ENCODE measurements around the gene DDX43.

DNA sequence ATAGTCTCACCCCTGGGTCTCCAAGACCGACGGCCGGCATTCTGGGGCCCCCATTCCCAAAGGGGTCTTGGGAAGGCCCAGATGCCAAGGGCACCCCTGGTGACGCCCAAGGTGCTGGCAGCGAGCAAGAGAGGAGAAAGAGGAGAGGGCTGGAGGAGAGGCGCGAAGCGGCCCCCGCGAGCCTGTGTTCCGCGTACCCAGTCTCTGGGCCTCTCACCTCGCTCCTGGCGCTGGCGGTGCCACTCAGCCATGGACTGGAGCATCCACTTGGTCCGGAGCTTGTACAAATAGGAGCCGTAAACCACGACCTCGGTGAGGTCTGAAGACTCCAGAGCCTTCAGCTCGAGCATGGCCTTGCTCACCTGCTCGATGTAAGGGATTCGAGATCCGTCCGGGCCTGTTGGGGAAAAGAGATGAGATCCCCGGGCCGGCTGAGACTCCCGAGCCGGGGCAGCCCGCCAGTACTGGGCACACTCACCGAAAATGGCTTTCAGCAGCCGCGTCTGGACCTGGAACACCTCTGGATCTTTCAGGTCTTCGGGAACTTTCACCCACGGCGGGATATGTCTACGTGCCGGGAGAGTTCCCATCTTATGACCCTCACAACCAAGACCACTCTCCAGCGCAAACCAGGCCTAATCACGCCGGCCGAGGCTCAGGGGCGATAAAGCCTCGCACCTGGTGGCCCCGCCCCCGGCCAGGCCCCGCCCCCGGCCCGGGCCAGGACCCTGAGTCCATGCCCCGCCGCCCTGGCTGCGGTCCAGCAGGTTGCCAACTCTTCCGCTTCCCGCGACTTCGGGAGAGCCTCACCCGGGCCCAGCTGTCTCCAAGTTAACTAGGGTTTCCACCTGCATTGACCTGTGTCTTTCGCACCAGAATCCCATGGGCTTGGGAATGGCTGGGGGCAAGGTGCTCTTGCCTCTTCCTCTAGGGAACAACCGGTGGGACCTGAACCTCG lies 40.7 kb upstream of the DDX43 start, which contains the start of gene DPPA5:
- TF ChIP-seq, protein P1, sequence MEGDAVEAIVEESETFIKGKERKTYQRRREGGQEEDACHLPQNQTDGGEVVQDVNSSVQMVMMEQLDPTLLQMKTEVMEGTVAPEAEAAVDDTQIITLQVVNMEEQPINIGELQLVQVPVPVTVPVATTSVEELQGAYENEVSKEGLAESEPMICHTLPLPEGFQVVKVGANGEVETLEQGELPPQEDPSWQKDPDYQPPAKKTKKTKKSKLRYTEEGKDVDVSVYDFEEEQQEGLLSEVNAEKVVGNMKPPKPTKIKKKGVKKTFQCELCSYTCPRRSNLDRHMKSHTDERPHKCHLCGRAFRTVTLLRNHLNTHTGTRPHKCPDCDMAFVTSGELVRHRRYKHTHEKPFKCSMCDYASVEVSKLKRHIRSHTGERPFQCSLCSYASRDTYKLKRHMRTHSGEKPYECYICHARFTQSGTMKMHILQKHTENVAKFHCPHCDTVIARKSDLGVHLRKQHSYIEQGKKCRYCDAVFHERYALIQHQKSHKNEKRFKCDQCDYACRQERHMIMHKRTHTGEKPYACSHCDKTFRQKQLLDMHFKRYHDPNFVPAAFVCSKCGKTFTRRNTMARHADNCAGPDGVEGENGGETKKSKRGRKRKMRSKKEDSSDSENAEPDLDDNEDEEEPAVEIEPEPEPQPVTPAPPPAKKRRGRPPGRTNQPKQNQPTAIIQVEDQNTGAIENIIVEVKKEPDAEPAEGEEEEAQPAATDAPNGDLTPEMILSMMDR (IDR thresholded peaks at IDR 0.05; ENCODE audit: low read length): no peak
- TF ChIP-seq EZH2 (IDR thresholded peaks at IDR 0.05; ENCODE audit: borderline replicate concordance, low read length): no peak

Measured in OCI-LY1 (cell line).